ENCODE results near the gene VPS26A.

The VPS26A gene

DNA sequence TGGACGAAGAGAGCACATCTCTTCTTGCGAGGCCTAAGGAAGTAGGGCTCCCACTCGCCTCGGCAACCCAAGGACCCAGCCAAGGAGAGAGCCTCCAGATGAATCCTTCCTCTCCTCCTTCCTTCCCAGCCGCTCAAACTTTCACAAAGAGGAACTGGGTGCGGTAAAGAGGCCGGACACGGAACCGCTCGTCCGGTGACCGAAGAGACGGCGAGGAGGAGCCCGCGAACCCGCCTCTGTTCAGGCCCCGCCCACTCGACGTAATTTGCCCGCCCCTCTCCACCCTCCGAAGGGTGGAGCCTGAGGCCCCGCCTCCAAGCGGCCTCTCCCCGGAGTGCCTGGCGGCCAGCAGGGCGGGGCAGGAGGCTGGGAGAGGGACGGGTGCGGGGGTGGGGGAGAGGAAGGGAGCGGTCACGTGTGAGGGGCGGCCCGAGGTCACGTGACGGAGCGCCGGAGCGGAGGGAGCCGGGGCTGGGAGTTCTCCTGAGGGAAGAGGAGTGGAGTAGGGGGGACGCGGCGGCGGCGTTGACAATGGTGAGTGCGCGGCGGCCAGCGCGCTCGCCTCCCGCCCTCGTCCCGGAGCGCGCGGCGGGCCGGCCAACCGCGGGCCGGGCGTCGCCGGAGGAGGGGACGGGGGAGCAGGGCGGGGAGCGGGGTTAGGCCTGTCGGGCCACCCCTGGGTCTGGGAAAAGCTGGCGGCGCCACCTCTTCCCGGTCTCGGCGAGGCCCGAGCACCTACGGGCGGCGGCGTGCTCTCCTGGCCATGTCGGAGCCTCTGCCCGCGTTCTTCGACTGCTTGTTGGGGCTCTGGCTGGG, at the start of gene VPS26A:
Gene VPS26A, plus strand, starts transcription at position 432 of the 816 bp plus-strand sequence. Its CDS starts 100 bp downstream, at position 532.
- peak; percentile 76 to 83 for DNase-seq

GRCh38 chr10:69074532-69074931, 49.4 kb upstream of the VPS26A start:
- DNase-seq = no peak

- no peak for DNase-seq
Measured at GRCh38 chr10:69075431-69075830, 48.5 kb upstream of the VPS26A start.

- DNase-seq = no peak
Measured at GRCh38 chr10:69078311-69078710, 45.7 kb upstream of the VPS26A start.

- DNase-seq = no peak
Measured at GRCh38 chr10:69080226-69080625, 43.8 kb upstream of the VPS26A start.

DNA sequence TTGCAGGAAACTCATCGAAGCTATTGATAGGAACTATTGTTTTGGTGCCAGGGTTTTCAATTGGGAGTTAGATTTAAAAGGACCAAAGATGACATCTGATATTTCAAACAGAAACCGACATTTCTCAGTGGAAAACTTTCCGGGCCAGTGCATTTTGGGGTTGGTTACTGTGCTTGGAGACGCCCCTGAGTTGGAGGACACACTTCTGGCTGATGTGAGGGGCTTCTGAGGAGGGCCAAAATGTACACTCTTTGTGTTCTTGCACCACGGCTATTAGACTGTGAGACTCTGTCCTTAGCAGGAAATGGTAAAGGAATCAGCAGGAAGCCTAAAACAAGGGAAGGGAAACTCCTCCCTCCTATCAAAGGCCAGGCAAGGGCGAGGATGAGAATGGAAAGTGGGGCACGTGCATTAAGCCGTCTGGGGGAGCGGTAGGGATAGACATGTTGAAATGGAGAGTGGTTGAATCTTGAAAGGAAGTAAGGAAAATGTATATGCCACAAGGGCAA, 37.9 kb upstream of the VPS26A start:
- DNase-seq = no peak

- DNase-seq = no peak
Measured at GRCh38 chr10:69087590-69088470, 36.1 kb upstream of the VPS26A start, which contains the start of gene SRGN. TSS of gene SRGN (plus strand) at chr10:69088103. CDS start at chr10:69088158, 55 bp downstream.

- DNase-seq = no peak
Measured at GRCh38 chr10:69088471-69088769, 35.6 kb upstream of the VPS26A start.

DNA sequence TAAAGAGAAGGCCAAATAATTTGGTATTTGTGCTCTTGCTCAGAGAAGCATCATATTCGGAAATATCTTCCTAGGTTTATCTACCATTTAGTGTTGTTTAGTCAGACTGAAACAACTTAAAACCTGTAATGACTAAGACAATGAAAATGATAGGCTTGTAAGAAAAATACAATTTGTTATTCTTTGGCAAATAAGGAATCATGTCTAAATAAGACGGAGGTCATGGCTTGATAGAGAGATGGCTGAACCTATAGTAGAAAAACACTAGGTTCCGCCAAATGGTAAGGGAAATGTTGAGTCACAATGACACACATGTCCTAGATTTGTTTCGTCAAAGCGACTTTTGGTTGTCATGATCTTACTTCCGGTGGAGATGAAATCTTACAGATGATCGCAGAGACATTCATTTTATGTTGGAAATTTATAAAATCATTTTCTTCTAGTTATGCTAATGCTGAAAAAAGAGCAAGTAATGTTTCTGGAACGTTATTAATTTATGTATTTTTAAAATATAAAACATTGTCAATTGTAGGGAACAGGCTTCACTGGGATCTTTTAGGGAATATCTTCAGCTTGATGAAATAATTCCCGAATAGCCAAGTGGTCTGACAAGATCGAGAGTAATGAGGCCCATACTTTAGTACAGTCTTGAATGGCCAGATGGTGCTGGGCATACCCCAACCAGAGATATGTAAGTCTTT, 35.0 kb upstream of the VPS26A start:
- DNase-seq = no peak

DNA sequence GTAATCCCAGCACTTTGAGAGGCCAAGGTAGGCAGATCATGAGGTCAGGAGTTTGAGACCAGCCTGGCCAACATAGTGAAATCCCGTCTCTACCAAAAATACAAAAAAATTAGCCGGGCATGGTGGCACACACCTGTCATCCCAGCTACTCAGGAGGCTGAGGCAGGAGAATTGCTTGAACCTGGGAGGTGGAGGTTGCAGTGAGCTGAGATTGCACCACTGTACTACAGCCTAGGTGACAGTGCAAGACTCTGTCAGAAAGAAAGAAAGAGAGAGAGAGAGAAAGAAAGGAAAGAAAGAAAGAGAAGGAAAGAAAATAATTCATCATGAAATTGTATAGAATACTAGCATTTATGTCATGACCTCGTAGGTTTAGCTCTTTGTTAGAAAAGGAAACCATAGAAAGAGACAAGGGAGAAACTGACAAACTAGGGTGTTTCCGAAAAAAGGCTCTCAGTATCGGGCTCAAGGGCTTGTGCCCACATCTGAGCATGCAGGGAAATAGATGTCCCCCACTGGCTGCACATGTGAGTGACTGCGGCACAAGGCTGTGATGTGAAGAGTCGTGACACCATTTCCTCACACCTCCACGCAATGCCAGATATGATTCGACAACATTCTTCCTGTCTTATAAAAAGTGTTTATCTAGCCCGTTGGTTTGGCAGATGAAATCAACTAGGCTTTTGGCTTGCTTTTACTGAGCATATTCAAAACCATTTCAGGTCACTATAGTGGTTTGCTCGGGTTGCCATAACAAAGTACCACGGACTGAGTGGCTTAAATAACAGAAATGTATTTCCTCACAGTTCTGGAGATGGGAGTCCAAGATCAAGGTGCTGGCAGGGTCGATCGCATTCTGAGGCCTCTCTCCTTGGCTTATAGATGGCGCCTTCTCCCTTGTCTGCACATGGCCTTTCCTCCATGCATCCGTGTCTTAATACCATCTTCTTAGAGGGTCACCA, 34.1 kb upstream of the VPS26A start:
- no peak for DNase-seq

GRCh38 chr10:69090685-69091084, 33.3 kb upstream of the VPS26A start:
- DNase-seq = no peak

GRCh38 chr10:69091143-69091651, 32.8 kb upstream of the VPS26A start:
- no peak for DNase-seq

GRCh38 chr10:69092959-69093850, 30.8 kb upstream of the VPS26A start:
- peak; percentile 4 to 56 for DNase-seq

- DNase-seq = no peak
Measured at GRCh38 chr10:69093933-69094332, 30.0 kb upstream of the VPS26A start.

DNA sequence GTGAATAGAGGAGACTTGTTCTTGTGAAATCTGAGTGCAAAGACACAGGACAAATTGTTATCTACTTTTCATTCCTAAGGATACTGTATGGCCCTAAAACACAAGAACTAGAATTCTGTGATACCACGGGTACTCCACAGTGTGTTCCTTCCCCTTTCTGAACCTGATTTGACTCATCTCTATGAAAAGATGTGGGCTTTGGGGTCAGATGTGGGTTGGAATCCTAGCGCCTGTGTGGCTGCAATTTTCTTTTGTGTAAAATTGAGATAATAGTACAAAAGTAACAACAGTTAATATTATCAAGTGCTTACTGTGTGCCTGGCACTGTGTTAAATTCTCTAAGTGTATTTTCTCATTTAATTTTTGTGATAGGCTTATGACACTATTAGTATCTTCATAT, 27.9 kb upstream of the VPS26A start:
- no peak for DNase-seq

DNA sequence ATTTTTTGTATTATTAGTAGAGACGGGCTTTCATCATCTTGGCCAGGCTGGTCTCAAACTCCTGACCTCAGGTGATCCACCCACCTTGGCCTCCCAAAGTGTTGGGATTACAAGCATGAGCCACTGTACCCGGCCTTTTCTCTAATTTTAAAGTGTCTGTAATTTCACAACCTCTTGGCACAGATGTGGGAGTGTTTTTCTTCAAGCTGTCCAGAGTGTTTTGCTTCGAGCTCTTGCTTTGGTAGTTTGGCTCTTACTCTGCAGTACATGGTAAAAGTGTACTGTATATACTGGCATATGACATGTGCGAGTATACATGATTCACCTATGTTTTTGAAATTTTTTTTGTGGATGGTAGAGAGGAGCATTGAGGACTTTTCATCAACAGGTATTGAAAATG, 26.2 kb upstream of the VPS26A start:
- DNase-seq = no peak

DNA sequence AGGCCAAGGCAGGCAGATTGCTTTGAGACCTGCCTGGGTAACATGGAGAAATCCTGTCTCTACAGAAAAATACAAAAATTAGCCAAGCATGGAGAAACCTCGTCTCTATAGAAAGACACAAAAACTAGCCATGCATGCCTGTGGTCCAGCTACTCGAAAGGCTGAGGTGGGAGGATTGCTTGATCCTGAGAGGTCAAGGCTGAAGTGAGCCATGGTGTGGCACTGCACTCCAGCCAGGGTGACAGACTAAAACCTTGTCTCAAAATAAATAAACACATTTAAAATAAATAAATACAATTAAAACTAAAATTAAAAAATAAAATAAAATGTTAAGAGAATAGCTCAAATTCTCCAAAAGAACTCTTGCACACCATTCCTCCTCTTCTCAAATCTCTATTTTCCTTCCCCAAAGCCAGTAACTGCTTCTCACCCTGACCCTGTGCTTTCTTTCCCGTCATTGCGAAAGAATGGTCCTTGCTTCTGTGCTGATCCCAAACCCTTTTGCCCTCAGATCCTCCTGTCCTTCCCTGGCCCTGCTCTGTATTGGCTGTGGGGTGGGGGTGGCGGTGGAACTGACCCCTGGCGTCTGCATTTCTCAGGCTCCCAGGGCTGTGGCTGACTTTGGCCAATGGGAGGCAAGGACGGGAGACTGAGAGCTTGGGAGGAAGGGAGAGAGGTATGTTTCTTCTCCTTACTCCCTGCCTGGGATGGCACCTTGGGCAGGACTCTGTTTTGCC, 23.7 kb upstream of the VPS26A start:
- DNase-seq = no peak

GRCh38 chr10:69101451-69102095, 22.4 kb upstream of the VPS26A start:
- no peak for DNase-seq

DNA sequence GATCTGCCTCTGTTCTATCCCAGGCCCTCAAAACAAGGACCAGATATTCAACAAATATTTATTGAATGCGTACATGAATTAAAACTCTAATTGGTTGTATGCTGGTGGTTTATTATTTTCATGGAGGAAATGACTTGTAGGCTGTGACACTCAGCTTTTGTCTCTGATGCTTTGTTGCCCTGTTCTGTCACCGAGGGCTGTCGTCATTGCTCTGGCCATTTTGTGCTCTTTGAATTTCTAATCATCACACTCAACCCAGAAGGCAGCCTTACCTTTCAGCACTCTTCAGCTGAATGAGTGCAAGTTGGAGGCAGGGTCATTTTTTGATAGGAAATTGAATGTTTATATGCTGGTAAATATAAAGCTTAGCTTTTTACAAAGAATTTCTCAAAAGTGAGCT, 21.5 kb upstream of the VPS26A start:
- no peak for DNase-seq
